ENCODE data around the gene GAST. TPM values are rescaled to one million over a fixed set of nuclear protein-coding genes. Genes with fewer than 3 reads are reported as not detected.

The GAST gene
- total and polyA plus RNA-seq, 2 of the 4 experiments (the other 2 are of a cell fraction): not detected

- no peak for TF ChIP-seq MAFK (IDR thresholded peaks at IDR 0.05; ENCODE audit: low read depth, low read length)
Measured at GRCh38 chr17:41678411-41678906, 33.7 kb upstream of the GAST start (continued).

- dilution Hi-C loops (cut with HindIII; ENCODE audit: low sequenced_read_pairs, unreplicated experiment): no loop called here
- TF ChIP-seq MXI1 (IDR thresholded peaks at IDR 0.05; ENCODE audit: borderline replicate concordance, low read depth, low read length) (no peak), SMC3 (IDR thresholded peaks at IDR 0.05; ENCODE audit: low read depth, low read length) (no peak), FOS (IDR thresholded peaks at IDR 0.05; ENCODE audit: low read depth, low read length) (no peak), RFX5 (IDR thresholded peaks at IDR 0.05; ENCODE audit: low read depth, low read length) (no peak), CEBPB (IDR thresholded peaks at IDR 0.05; ENCODE audit: low read depth, low read length) (no peak), POLR2A (IDR thresholded peaks at IDR 0.05; ENCODE audit: low read depth, low read length) (no peak), USF2 (IDR thresholded peaks at IDR 0.05; ENCODE audit: low read depth, low read length) (no peak), RCOR1 (IDR thresholded peaks at IDR 0.05; ENCODE audit: insufficient replicate concordance, low read length) (no peak), BHLHE40 (IDR thresholded peaks at IDR 0.05; ENCODE audit: low read depth, low read length) (no peak), MAZ (IDR thresholded peaks at IDR 0.05; ENCODE audit: borderline replicate concordance, low read depth, low read length) (no peak), CHD1 (IDR thresholded peaks at IDR 0.05; ENCODE audit: low read depth, low read length) (no peak), NFE2L2 (IDR thresholded peaks at IDR 0.05; ENCODE audit: low read depth, low read length) (no peak), RAD21 (IDR thresholded peaks at IDR 0.05; ENCODE audit: low read length) (no peak)
Measured at GRCh38 chr17:41678907-41679739, 33.0 kb upstream of the GAST start.

More at GRCh38 chr17:41678907-41679739, 33.0 kb upstream of the GAST start:
- DNase-seq: peak; percentile 28
- intact Hi-C loops (cut with micrococcal nuclease): no loop called here
- no TSS peak for BruUV-seq (replicated peaks)
- Histone ChIP-seq H3K27ac (ENCODE audit: insufficient read depth, low read length) (peak overlapping the region; percentile 47; the same call in 1 of the 2 replicates), H2AK9ac (replicated peaks; ENCODE audit: low read depth, low read length, poor library complexity) (no peak overlapping the region), H3K27me3 (ENCODE audit: control insufficient read depth, insufficient read depth, low read length) (peaks cover 12% of the 10 kb centered on the region), H3K4ac (ENCODE audit: low read depth, low read length) (peak overlapping the region; percentile 58), H3K9me1 (ENCODE audit: insufficient read depth, low read length) (no peaks in the 10 kb centered on the region), H3K4me3 (ENCODE audit: insufficient read depth, low read depth, low read length) (peak overlapping the region; percentile 28; the same call in 1 of the 2 replicates), H3K18ac (ENCODE audit: low read depth, low read length) (peak overlapping the region; percentile 73), H3K56ac (ENCODE audit: extremely low read depth, insufficient read depth, low read length) (no peak overlapping the region), H2AK5ac (ENCODE audit: low read depth, low read length) (0 out of 2 replicates have a peak overlapping the region, but pooled peaks have one; percentile 6), H3K9ac (ENCODE audit: low read depth, low read length) (peak overlapping the region; percentile 38; the same call in 1 of the 2 replicates), H3K36me3 (ENCODE audit: control insufficient read depth, insufficient read depth, low read length) (no peaks in the 10 kb centered on the region), H3K79me1 (ENCODE audit: low read depth in 1 of 2, low read length in 2 of 2) (no peaks in the 10 kb centered on the region), H3K9me3 (ENCODE audit: control insufficient read depth, insufficient read depth, low read length) (no peaks in the 10 kb centered on the region), H3K14ac (replicated peaks; ENCODE audit: low read depth, low read length) (peak overlapping the region; percentile 73; the same call in 1 of the 2 replicates), H4K5ac (ENCODE audit: low read depth, low read length) (peak overlapping the region; percentile 79), H2BK5ac (ENCODE audit: low read depth, low read length, poor library complexity, severe bottlenecking) (peak overlapping the region; percentile 61), H2BK20ac (ENCODE audit: low read depth, low read length) (peak overlapping the region; percentile 59; the same call in 1 of the 2 replicates), H2BK120ac (ENCODE audit: low read depth, low read length) (peak overlapping the region; percentile 51), H2BK15ac (ENCODE audit: low read depth, low read length) (peak overlapping the region; percentile 47; the same call in 1 of the 3 replicates), H4K91ac (ENCODE audit: insufficient read depth, low read depth, low read length) (peak overlapping the region; percentile 10; the same call in 1 of the 2 replicates), H4K8ac (ENCODE audit: low read depth in 2 of 2, low read length in 2 of 2) (peak overlapping the region in 1 of 2 experiments; percentile 74; a peak in 3 of 4 replicates), H3K4me2 (ENCODE audit: low read depth, low read length) (peak overlapping the region; percentile 88), H2AFZ (replicated peaks; ENCODE audit: low read length, poor library complexity) (peak overlapping the region; percentile 80), H4K20me1 (ENCODE audit: insufficient read depth, low read length) (no peaks in the 10 kb centered on the region), H3K4me1 (ENCODE audit: control insufficient read depth, insufficient read depth, low read length) (peaks cover 6% of the 10 kb centered on the region), H3K23ac (ENCODE audit: low read depth, low read length) (no peak overlapping the region; the same call in 1 of the 2 replicates)
- in situ Hi-C loops (cut with MboI; ENCODE audit: low sequenced_read_pairs): no loop called here
- ChIA-PET POLR2A (ENCODE audit: unreplicated experiment) (interaction anchor here (0.6 to 1.7 kb wide), 2 partner anchors 10 to 860 kb away, joined by 3 to 9 read pairs; partner anchors contain the start of gene EIF1), CTCF (interaction anchor here (1.0 to 1.3 kb wide), 3 partner anchors 9 to 13 kb away, joined by 3 to 5 read pairs (median 4); partner anchors contain the start of gene EIF1)
- ATAC-seq (ENCODE audit: low read depth): peak; percentile 57
- WGBS, 2 experiments (ENCODE audit: extremely low coverage in 2 of 2, insufficient read length in 1 of 2): 50% methylated on average over 1 of the region's 6 CpGs; no CpG with 5 or more reads in 1 of the 2 experiments
